ENCODE data around the gene PRSS12. TPM values are rescaled to one million over a fixed set of nuclear protein-coding genes. Genes with fewer than 3 reads are reported as not detected.

PRSS12 gene
- total RNA-seq, 1 experiment from 2014 or later, result 48.7 TPM

GRCh38 chr4:118264096-118264495 is 88.7 kb downstream of the PRSS12 start:
- Mint-ChIP-seq H3K4me3 (ENCODE audit: low read depth, unreplicated experiment) (no peak overlapping the region), H3K9me3 (ENCODE audit: low read depth, unreplicated experiment) (no peaks in the 10 kb centered on the region), H3K4me1 (ENCODE audit: low read depth, unreplicated experiment) (no peaks in the 10 kb centered on the region), H3K27me3 (ENCODE audit: unreplicated experiment) (no peaks in the 10 kb centered on the region), H3K36me3 (ENCODE audit: insufficient read depth, unreplicated experiment) (peaks cover 7% of the 10 kb centered on the region), H3K27ac (ENCODE audit: unreplicated experiment) (no peak overlapping the region)
- TF ChIP-seq CTCF (IDR thresholded peaks at IDR 0.05; ENCODE audit: unreplicated experiment), result no peak
- no peak for DNase-seq
- BruUV-seq (replicated peaks), result no TSS peak
- intact Hi-C loops (cut with micrococcal nuclease; ENCODE audit: unreplicated experiment), result no loop called here
- CTCF ChIA-PET, result no interaction called here

GRCh38 chr4:118260309-118260708 is 92.5 kb downstream of the PRSS12 start:
- intact Hi-C loops (cut with micrococcal nuclease; ENCODE audit: unreplicated experiment), result no loop called here
- no peaks in the 10 kb centered on the region for H3K27me3 Mint-ChIP-seq (ENCODE audit: unreplicated experiment)
- H3K4me1 Mint-ChIP-seq (ENCODE audit: low read depth, unreplicated experiment), result peaks cover 6% of the 10 kb centered on the region
- CTCF ChIA-PET, result no interaction called here
- no peaks in the 10 kb centered on the region for H3K36me3 Mint-ChIP-seq (ENCODE audit: insufficient read depth, unreplicated experiment)
- no peaks in the 10 kb centered on the region for H3K9me3 Mint-ChIP-seq (ENCODE audit: low read depth, unreplicated experiment)
- H3K4me3 Mint-ChIP-seq (ENCODE audit: low read depth, unreplicated experiment), result no peak overlapping the region
- H3K27ac Mint-ChIP-seq (ENCODE audit: unreplicated experiment), result no peak overlapping the region
- no peak for DNase-seq
- no TSS peak for BruUV-seq (replicated peaks)
- no peak for TF ChIP-seq CTCF (IDR thresholded peaks at IDR 0.05; ENCODE audit: unreplicated experiment)

- intact Hi-C loops (cut with micrococcal nuclease; ENCODE audit: unreplicated experiment), result no loop called here
- Mint-ChIP-seq H3K27ac (ENCODE audit: unreplicated experiment) (no peak overlapping the region), H3K36me3 (ENCODE audit: insufficient read depth, unreplicated experiment) (no peaks in the 10 kb centered on the region), H3K27me3 (ENCODE audit: unreplicated experiment) (no peaks in the 10 kb centered on the region), H3K9me3 (ENCODE audit: low read depth, unreplicated experiment) (no peaks in the 10 kb centered on the region), H3K4me1 (ENCODE audit: low read depth, unreplicated experiment) (peaks cover 9% of the 10 kb centered on the region), H3K4me3 (ENCODE audit: low read depth, unreplicated experiment) (no peak overlapping the region)
- BruUV-seq (replicated peaks), result no TSS peak
- TF ChIP-seq CTCF (IDR thresholded peaks at IDR 0.05; ENCODE audit: unreplicated experiment), result no peak
- DNase-seq, result no peak
- CTCF ChIA-PET, result no interaction called here
Observed at GRCh38 chr4:118259111-118259510, 93.7 kb downstream of the PRSS12 start.

GRCh38 chr4:118254368-118254767 is 98.4 kb downstream of the PRSS12 start:
- Mint-ChIP-seq H3K9me3 (ENCODE audit: low read depth, unreplicated experiment) (no peaks in the 10 kb centered on the region), H3K27me3 (ENCODE audit: unreplicated experiment) (no peaks in the 10 kb centered on the region), H3K4me3 (ENCODE audit: low read depth, unreplicated experiment) (no peak overlapping the region), H3K27ac (ENCODE audit: unreplicated experiment) (no peak overlapping the region), H3K4me1 (ENCODE audit: low read depth, unreplicated experiment) (peaks cover 9% of the 10 kb centered on the region), H3K36me3 (ENCODE audit: insufficient read depth, unreplicated experiment) (no peaks in the 10 kb centered on the region)
- BruUV-seq (replicated peaks), result no TSS peak
- TF ChIP-seq CTCF (IDR thresholded peaks at IDR 0.05; ENCODE audit: unreplicated experiment), result no peak
- intact Hi-C loops (cut with micrococcal nuclease; ENCODE audit: unreplicated experiment), result no loop called here
- no peak for DNase-seq
- CTCF ChIA-PET, result no interaction called here

GRCh38 chr4:118249890-118250289 is 102.9 kb downstream of the PRSS12 start:
- no peak for DNase-seq
- Mint-ChIP-seq H3K9me3 (ENCODE audit: low read depth, unreplicated experiment) (no peaks in the 10 kb centered on the region), H3K36me3 (ENCODE audit: insufficient read depth, unreplicated experiment) (no peaks in the 10 kb centered on the region), H3K27ac (ENCODE audit: unreplicated experiment) (no peak overlapping the region), H3K4me3 (ENCODE audit: low read depth, unreplicated experiment) (no peak overlapping the region), H3K4me1 (ENCODE audit: low read depth, unreplicated experiment) (no peaks in the 10 kb centered on the region), H3K27me3 (ENCODE audit: unreplicated experiment) (no peaks in the 10 kb centered on the region)
- CTCF ChIA-PET, result no interaction called here
- no TSS peak for BruUV-seq (replicated peaks)
- intact Hi-C loops (cut with micrococcal nuclease; ENCODE audit: unreplicated experiment), result no loop called here
- no peak for TF ChIP-seq CTCF (IDR thresholded peaks at IDR 0.05; ENCODE audit: unreplicated experiment)
